Measurements from ENCODE around the gene SLIT3. TPM values are rescaled to one million over a fixed set of nuclear protein-coding genes. Genes with fewer than 3 reads are reported as not detected.
A peak's percentile ranks its signal among the peaks of the same experiment; 100 is the strongest.

SLIT3 gene
- total and polyA plus RNA-seq, 4 donors = 4.6 to 48.5 (median 19.8) TPM

- Histone ChIP-seq H3K4me3 (no peak overlapping the region), H3K27me3 (ENCODE audit: control insufficient read depth in 3 of 3, insufficient read depth in 3 of 3, low read length in 2 of 3) (peaks cover 4 to 48% (median 4%) of the 10 kb centered on the region in 3 donors), H3K27ac (ENCODE audit: low read depth in 1 of 2, low read length in 1 of 2) (no peak overlapping the region), H3K9me3 (ENCODE audit: control insufficient read depth in 4 of 4, insufficient read depth in 3 of 4, low read length in 3 of 4) (no peaks in the 10 kb centered on the region), H3K4me1 (ENCODE audit: control insufficient read depth in 5 of 5, insufficient read depth in 5 of 5, low read length in 5 of 5) (peaks cover 0 to 15% (median 0%) of the 10 kb centered on the region in 5 donors), H3K9ac (ENCODE audit: insufficient read depth in 1 of 2, low read length in 2 of 2) (no peak overlapping the region), H3K36me3 (ENCODE audit: control insufficient read depth in 4 of 4, insufficient read depth in 4 of 4, low read length in 4 of 4) (peaks cover 0 to 12% (median 3%) of the 10 kb centered on the region in 4 donors)
- ATAC-seq (ENCODE audit: insufficient read depth, low FRiP score) (peak; percentile 65), DNase-seq (peak; percentile 56 to 79 (median 75))
- 65 to 89% methylated on average over 4 of the region's 4 CpGs for WGBS, 2 donors
- no peak for TF ChIP-seq CTCF (IDR thresholded peaks at IDR 0.05; ENCODE audit: control extremely low read depth, extremely low read depth)
These were observed 482.4 kb downstream of the SLIT3 start for GRCh38 chr5:168818558-168818957.

- DNase-seq (no peak), ATAC-seq (ENCODE audit: insufficient read depth, low FRiP score) (no peak)
- 71% methylated on average over 5 of the region's 5 CpGs for WGBS, 2 donors
- no peak for TF ChIP-seq CTCF (IDR thresholded peaks at IDR 0.05; ENCODE audit: control extremely low read depth, extremely low read depth)
- Histone ChIP-seq H3K4me3 (no peak overlapping the region), H3K9ac (ENCODE audit: insufficient read depth in 1 of 2, low read length in 2 of 2) (no peak overlapping the region), H3K4me1 (ENCODE audit: control insufficient read depth in 5 of 5, insufficient read depth in 5 of 5, low read length in 5 of 5) (peaks cover 0 to 14% (median 0%) of the 10 kb centered on the region in 5 donors), H3K36me3 (ENCODE audit: control insufficient read depth in 4 of 4, insufficient read depth in 4 of 4, low read length in 4 of 4) (peaks cover 0 to 12% (median 3%) of the 10 kb centered on the region in 4 donors), H3K27ac (ENCODE audit: low read depth in 1 of 2, low read length in 1 of 2) (no peak overlapping the region), H3K9me3 (ENCODE audit: control insufficient read depth in 4 of 4, insufficient read depth in 3 of 4, low read length in 3 of 4) (no peaks in the 10 kb centered on the region), H3K27me3 (ENCODE audit: control insufficient read depth in 3 of 3, insufficient read depth in 3 of 3, low read length in 2 of 3) (peaks cover 4 to 43% (median 4%) of the 10 kb centered on the region in 3 donors)
These were observed 483.3 kb downstream of the SLIT3 start for GRCh38 chr5:168817591-168817990.

- TF ChIP-seq CTCF (IDR thresholded peaks at IDR 0.05; ENCODE audit: control extremely low read depth, extremely low read depth) = no peak
- H3K9ac ChIP-seq (ENCODE audit: insufficient read depth in 1 of 2, low read length in 2 of 2) = no peak overlapping the region
- peaks cover 4 to 38% (median 4%) of the 10 kb centered on the region in 3 donors for H3K27me3 ChIP-seq (ENCODE audit: control insufficient read depth in 3 of 3, insufficient read depth in 3 of 3, low read length in 2 of 3)
- no peak overlapping the region for H3K4me3 ChIP-seq
- no peak overlapping the region for H3K27ac ChIP-seq (ENCODE audit: low read depth in 1 of 2, low read length in 1 of 2)
- ATAC-seq (ENCODE audit: insufficient read depth, low FRiP score) (no peak), DNase-seq (no peak)
- no peaks in the 10 kb centered on the region for H3K9me3 ChIP-seq (ENCODE audit: control insufficient read depth in 4 of 4, insufficient read depth in 3 of 4, low read length in 3 of 4)
- WGBS, 2 donors = 86 to 91% methylated on average over 4 of the region's 4 CpGs
- peaks cover 0 to 6% (median 0%) of the 10 kb centered on the region in 5 donors for H3K4me1 ChIP-seq (ENCODE audit: control insufficient read depth in 5 of 5, insufficient read depth in 5 of 5, low read length in 5 of 5)
- peaks cover 0 to 12% (median 3%) of the 10 kb centered on the region in 4 donors for H3K36me3 ChIP-seq (ENCODE audit: control insufficient read depth in 4 of 4, insufficient read depth in 4 of 4, low read length in 4 of 4)
These were observed 484.3 kb downstream of the SLIT3 start for GRCh38 chr5:168816661-168817060.
